ENCODE results near the gene IGFBP5. TPM values are rescaled to one million over a fixed set of nuclear protein-coding genes. Genes with fewer than 3 reads are reported as not detected.
A peak's percentile ranks its signal among the peaks of the same experiment; 100 is the strongest.

The IGFBP5 gene
- polyA plus RNA-seq, 1 experiment = 3,867 TPM

- H3K27ac ChIP-seq (ENCODE audit: low read depth, low read length) = no peak overlapping the region
- POLR2A ChIA-PET = no interaction called here
- no peaks in the 10 kb centered on the region; the same call in 1 of the 2 replicates for H3K9me3 ChIP-seq (ENCODE audit: control insufficient read depth, insufficient read depth, low read length)
- no peak overlapping the region for H3K4me3 ChIP-seq (ENCODE audit: low read depth, low read length)
- TF ChIP-seq CTCF (IDR thresholded peaks at IDR 0.05; ENCODE audit: low read depth, low read length) = peak; percentile 78
- H3K27me3 ChIP-seq (ENCODE audit: control insufficient read depth, insufficient read depth, low read length) = no peaks in the 10 kb centered on the region
- CTCF ChIA-PET = interaction anchor here (0.7 to 4.2 kb wide), 24 partner anchors 12 to 1024 kb away, joined by 3 to 43 read pairs (median 4); no protein-coding TSS in a partner anchor
- DNase-seq (ENCODE audit: low read depth, low spot score) = no peak
These were observed 3.5 kb upstream of the IGFBP5 start for GRCh38 chr2:216698895-216699294.

DNA sequence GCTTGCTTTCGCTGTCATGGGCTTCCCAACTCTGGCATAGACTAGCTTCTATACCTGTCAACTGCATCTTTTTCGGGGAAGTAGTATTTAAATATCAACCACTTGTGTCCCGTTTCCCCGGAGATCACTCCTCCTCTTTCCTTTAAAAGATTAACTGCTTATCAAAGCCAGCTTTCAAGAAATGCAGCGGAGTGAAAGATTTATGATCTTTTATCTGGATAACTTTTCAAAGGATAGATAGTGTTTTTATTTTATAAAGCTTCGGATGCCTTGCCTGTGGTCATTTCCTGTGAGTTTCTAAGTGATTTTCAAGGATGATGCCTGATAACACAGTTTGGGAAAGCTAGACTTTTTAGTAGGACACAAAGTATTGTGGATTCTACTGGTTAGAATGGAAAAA is 2.9 kb upstream of the IGFBP5 start:
- ChIA-PET CTCF (interaction anchor here (0.7 to 4.2 kb wide), 28 partner anchors 10 to 1976 kb away, joined by 3 to 43 read pairs (median 4); no protein-coding TSS in a partner anchor), POLR2A (no interaction called here)
- Histone ChIP-seq H3K9me3 (ENCODE audit: control insufficient read depth, insufficient read depth, low read length) (no peaks in the 10 kb centered on the region; the same call in 1 of the 2 replicates), H3K27me3 (ENCODE audit: control insufficient read depth, insufficient read depth, low read length) (no peaks in the 10 kb centered on the region), H3K4me3 (ENCODE audit: low read depth, low read length) (no peak overlapping the region), H3K27ac (ENCODE audit: low read depth, low read length) (no peak overlapping the region)
- DNase-seq (ENCODE audit: low read depth, low spot score) = no peak
- no peak for TF ChIP-seq CTCF (IDR thresholded peaks at IDR 0.05; ENCODE audit: low read depth, low read length)

GRCh38 chr2:216696751-216697560 is 1.6 kb upstream of the IGFBP5 start:
- TF ChIP-seq CTCF (IDR thresholded peaks at IDR 0.05; ENCODE audit: low read depth, low read length) = peak; percentile 82
- Histone ChIP-seq H3K4me3 (ENCODE audit: low read depth, low read length) (no peak overlapping the region), H3K27ac (ENCODE audit: low read depth, low read length) (peak overlapping the region; percentile 21), H3K27me3 (ENCODE audit: control insufficient read depth, insufficient read depth, low read length) (no peaks in the 10 kb centered on the region), H3K9me3 (ENCODE audit: control insufficient read depth, insufficient read depth, low read length) (no peaks in the 10 kb centered on the region; the same call in 1 of the 2 replicates)
- no peak for DNase-seq (ENCODE audit: low read depth, low spot score)
- ChIA-PET POLR2A (interaction anchor here (2.4 to 3.2 kb wide), 2 partner anchors 366 to 369 kb away, joined by 9 to 20 read pairs; no protein-coding TSS in a partner anchor), CTCF (interaction anchor here (0.6 to 4.2 kb wide), 18 partner anchors 14 to 1059 kb away, joined by 3 to 43 read pairs (median 4); no protein-coding TSS in a partner anchor)

- H3K27ac ChIP-seq (ENCODE audit: low read depth, low read length) = peak overlapping the region; percentile 21
- no peaks in the 10 kb centered on the region; the same call in 1 of the 2 replicates for H3K9me3 ChIP-seq (ENCODE audit: control insufficient read depth, insufficient read depth, low read length)
- CTCF ChIA-PET = interaction anchor here (0.6 to 4.2 kb wide), 19 partner anchors 14 to 1060 kb away, joined by 3 to 43 read pairs (median 4); no protein-coding TSS in a partner anchor
- DNase-seq (ENCODE audit: low read depth, low spot score) = no peak
- TF ChIP-seq CTCF (IDR thresholded peaks at IDR 0.05; ENCODE audit: low read depth, low read length) = no peak
- POLR2A ChIA-PET = interaction anchor here (1.2 to 3.4 kb wide), 8 partner anchors 351 to 954 kb away, joined by 3 to 20 read pairs (median 10); no protein-coding TSS in a partner anchor
- no peaks in the 10 kb centered on the region for H3K27me3 ChIP-seq (ENCODE audit: control insufficient read depth, insufficient read depth, low read length)
- H3K4me3 ChIP-seq (ENCODE audit: low read depth, low read length) = no peak overlapping the region
These were observed 972 bp upstream of the IGFBP5 start for GRCh38 chr2:216696321-216696720.
